ENCODE measurements around the gene VSIG10L. TPM values are rescaled to one million over a fixed set of nuclear protein-coding genes. Genes with fewer than 3 reads are reported as not detected.
A peak's percentile ranks its signal among the peaks of the same experiment; 100 is the strongest.

VSIG10L gene
- total RNA-seq, 1 experiment from 2014 or later, result 4.6 TPM

DNA sequence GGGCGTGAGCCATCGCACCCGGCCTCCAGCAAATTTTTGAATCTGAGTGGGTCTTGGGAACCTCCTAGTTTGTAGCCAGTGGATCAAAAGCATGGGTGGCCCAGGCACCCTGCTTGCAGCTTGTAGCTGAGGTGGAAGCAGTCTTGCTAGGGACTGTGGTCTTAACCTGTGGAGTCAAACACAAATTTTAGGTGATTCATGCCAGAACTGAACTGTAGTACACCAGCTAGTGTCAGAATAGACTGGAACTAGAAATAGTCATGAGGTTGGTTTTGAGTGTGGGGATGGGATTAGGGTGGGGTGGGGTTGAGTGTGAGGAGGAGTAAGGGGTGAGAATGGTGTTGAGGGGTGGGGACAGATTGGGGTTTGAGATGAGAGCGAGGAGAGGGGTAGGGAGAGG is 40.1 kb upstream of the VSIG10L start:
- Histone ChIP-seq H3K36me3 (ENCODE audit: control insufficient read depth in 1 of 2, insufficient read depth in 2 of 2, low read length in 2 of 2) (no peaks in the 10 kb centered on the region), H3K27me3 (ENCODE audit: insufficient read depth, low read length) (no peaks in the 10 kb centered on the region), H3K27ac (ENCODE audit: low read depth, low read length) (no peak overlapping the region), H3K9me3 (ENCODE audit: control insufficient read depth in 1 of 2, insufficient read depth in 1 of 2, low read depth in 1 of 2, low read length in 2 of 2) (no peaks in the 10 kb centered on the region), H3K4me2 (ENCODE audit: low read length) (no peak overlapping the region), H2AFZ (ENCODE audit: low read depth, low read length, poor library complexity, severe bottlenecking) (no peak overlapping the region), H3K9ac (ENCODE audit: low read length) (no peak overlapping the region), H3K9me2 (ENCODE audit: insufficient read depth) (no peaks in the 10 kb centered on the region), H4K20me1 (ENCODE audit: insufficient read depth) (no peaks in the 10 kb centered on the region), H3K79me2 (ENCODE audit: insufficient read depth, low read length) (no peaks in the 10 kb centered on the region), H3K4me3 (replicated peaks in 1 of 2; ENCODE audit: low read depth in 1 of 2, low read length in 2 of 2) (no peak overlapping the region), H3K4me1 (ENCODE audit: control insufficient read depth in 1 of 2, insufficient read depth in 2 of 2, low read length in 2 of 2) (peaks cover 0 to 12% of the 10 kb centered on the region in 2 experiments; a peak in 2 of 4 replicates)
- ChIA-PET POLR2A (no interaction called here), CTCF (no interaction called here), RAD21 (ENCODE audit: low non-redundant PET in 1 of 2, low total read pairs in 2 of 2, uncharacterized antibody in 2 of 2, unreplicated experiment in 2 of 2) (no interaction called here)
- DNase-seq (ENCODE audit: low read depth, low spot score), result no peak
- no peak for TF ChIP-seq EZH2phosphoT487 (IDR thresholded peaks at IDR 0.05; ENCODE audit: borderline replicate concordance)
- no peak for TF ChIP-seq JUND (IDR thresholded peaks at IDR 0.05)
- no peak for TF ChIP-seq POLR2A (IDR thresholded peaks at IDR 0.05; ENCODE audit: borderline replicate concordance, extremely low read depth, insufficient read depth, insufficient read length)
- TF ChIP-seq, protein P1, sequence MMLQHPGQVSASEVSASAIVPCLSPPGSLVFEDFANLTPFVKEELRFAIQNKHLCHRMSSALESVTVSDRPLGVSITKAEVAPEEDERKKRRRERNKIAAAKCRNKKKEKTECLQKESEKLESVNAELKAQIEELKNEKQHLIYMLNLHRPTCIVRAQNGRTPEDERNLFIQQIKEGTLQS (IDR thresholded peaks at IDR 0.05), result no peak
- no peak for TF ChIP-seq SP1 (IDR thresholded peaks at IDR 0.05; ENCODE audit: low read depth)
- TF ChIP-seq CEBPB (IDR thresholded peaks at IDR 0.05; ENCODE audit: low read depth), result no peak
- ATAC-seq, result no peak
- no TSS peak for BruUV-seq (replicated peaks)
- intact Hi-C loops (cut with micrococcal nuclease), result no loop called here

DNA sequence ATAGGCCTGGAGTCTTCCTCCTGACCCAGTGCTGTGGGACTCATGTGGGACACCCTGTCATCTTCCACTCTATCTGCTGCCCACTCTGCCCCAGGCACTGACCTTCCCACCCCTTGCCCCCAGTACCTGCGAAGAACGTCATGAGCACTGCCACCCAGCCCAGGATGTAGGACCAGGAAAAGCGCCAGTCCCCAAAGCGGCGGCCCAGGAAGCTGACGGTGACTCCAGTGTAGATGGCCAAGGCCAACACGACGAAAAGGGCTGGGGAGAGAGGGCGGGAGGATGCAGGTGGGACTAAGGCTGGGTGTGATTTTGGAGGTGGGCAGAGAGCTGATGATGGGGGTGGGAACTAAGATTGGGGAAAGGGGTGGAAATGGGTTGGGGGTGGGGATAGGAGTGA is 38.4 kb upstream of the VSIG10L start:
- no peaks in the 10 kb centered on the region for H3K9me2 ChIP-seq (ENCODE audit: insufficient read depth)
- no TSS peak for BruUV-seq (replicated peaks)
- no peaks in the 10 kb centered on the region for H4K20me1 ChIP-seq (ENCODE audit: insufficient read depth)
- RAD21 ChIA-PET (ENCODE audit: low non-redundant PET in 1 of 2, low total read pairs in 2 of 2, uncharacterized antibody in 2 of 2, unreplicated experiment in 2 of 2), result interaction anchor here in 1 of 2 experiments (0.7 kb wide), 1 partner anchor 16 kb away, joined by 4 read pairs; no protein-coding TSS in a partner anchor
- peaks cover 0 to 12% of the 10 kb centered on the region in 2 experiments; a peak in 2 of 4 replicates for H3K4me1 ChIP-seq (ENCODE audit: control insufficient read depth in 1 of 2, insufficient read depth in 2 of 2, low read length in 2 of 2)
- no peaks in the 10 kb centered on the region for H3K9me3 ChIP-seq (ENCODE audit: control insufficient read depth in 1 of 2, insufficient read depth in 1 of 2, low read depth in 1 of 2, low read length in 2 of 2)
- no peaks in the 10 kb centered on the region for H3K27me3 ChIP-seq (ENCODE audit: insufficient read depth, low read length)
- H3K4me2 ChIP-seq (ENCODE audit: low read length), result peak overlapping the region; percentile 25; the same call in 1 of the 2 replicates
- no peak for TF ChIP-seq CBX3 (IDR thresholded peaks at IDR 0.05; ENCODE audit: low read depth)
- TF ChIP-seq POLR2AphosphoS5 (IDR thresholded peaks at IDR 0.05; ENCODE audit: low read depth, low read length), result no peak
- no peak for TF ChIP-seq RAD21 (IDR thresholded peaks at IDR 0.05; ENCODE audit: low read depth)
- no peak for TF ChIP-seq TCF7L2 (IDR thresholded peaks at IDR 0.05; ENCODE audit: borderline replicate concordance, extremely low read depth, insufficient read depth, insufficient read length)
- TF ChIP-seq, protein P2, sequence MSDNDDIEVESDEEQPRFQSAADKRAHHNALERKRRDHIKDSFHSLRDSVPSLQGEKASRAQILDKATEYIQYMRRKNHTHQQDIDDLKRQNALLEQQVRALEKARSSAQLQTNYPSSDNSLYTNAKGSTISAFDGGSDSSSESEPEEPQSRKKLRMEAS (IDR thresholded peaks at IDR 0.05), result no peak
- TF ChIP-seq, protein P1 (IDR thresholded peaks at IDR 0.05), result no peak
- TF ChIP-seq ELF1 (IDR thresholded peaks at IDR 0.05; ENCODE audit: borderline replicate concordance, low read depth), result no peak
- TF ChIP-seq, protein P3, sequence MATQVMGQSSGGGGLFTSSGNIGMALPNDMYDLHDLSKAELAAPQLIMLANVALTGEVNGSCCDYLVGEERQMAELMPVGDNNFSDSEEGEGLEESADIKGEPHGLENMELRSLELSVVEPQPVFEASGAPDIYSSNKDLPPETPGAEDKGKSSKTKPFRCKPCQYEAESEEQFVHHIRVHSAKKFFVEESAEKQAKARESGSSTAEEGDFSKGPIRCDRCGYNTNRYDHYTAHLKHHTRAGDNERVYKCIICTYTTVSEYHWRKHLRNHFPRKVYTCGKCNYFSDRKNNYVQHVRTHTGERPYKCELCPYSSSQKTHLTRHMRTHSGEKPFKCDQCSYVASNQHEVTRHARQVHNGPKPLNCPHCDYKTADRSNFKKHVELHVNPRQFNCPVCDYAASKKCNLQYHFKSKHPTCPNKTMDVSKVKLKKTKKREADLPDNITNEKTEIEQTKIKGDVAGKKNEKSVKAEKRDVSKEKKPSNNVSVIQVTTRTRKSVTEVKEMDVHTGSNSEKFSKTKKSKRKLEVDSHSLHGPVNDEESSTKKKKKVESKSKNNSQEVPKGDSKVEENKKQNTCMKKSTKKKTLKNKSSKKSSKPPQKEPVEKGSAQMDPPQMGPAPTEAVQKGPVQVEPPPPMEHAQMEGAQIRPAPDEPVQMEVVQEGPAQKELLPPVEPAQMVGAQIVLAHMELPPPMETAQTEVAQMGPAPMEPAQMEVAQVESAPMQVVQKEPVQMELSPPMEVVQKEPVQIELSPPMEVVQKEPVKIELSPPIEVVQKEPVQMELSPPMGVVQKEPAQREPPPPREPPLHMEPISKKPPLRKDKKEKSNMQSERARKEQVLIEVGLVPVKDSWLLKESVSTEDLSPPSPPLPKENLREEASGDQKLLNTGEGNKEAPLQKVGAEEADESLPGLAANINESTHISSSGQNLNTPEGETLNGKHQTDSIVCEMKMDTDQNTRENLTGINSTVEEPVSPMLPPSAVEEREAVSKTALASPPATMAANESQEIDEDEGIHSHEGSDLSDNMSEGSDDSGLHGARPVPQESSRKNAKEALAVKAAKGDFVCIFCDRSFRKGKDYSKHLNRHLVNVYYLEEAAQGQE (IDR thresholded peaks at IDR 0.05; ENCODE audit: low read depth), result no peak
- no peak for TF ChIP-seq ZFX (IDR thresholded peaks at IDR 0.05)
- no peaks in the 10 kb centered on the region for H3K79me2 ChIP-seq (ENCODE audit: insufficient read depth, low read length)
- CTCF ChIA-PET, result no interaction called here
- H3K4me3 ChIP-seq (replicated peaks in 1 of 2; ENCODE audit: low read depth in 1 of 2, low read length in 2 of 2), result no peak overlapping the region
- POLR2A ChIA-PET, result no interaction called here
- DNase-seq (ENCODE audit: low read depth, low spot score) (no peak), ATAC-seq (no peak)
- H3K27ac ChIP-seq (ENCODE audit: low read depth, low read length), result no peak overlapping the region
- no peak overlapping the region for H2AFZ ChIP-seq (ENCODE audit: low read depth, low read length, poor library complexity, severe bottlenecking)
- intact Hi-C loops (cut with micrococcal nuclease), result no loop called here
- no peaks in the 10 kb centered on the region for H3K36me3 ChIP-seq (ENCODE audit: control insufficient read depth in 1 of 2, insufficient read depth in 2 of 2, low read length in 2 of 2)
- no peak overlapping the region for H3K9ac ChIP-seq (ENCODE audit: low read length)

Measured in HCT116 (cell line).